Liver (tissue), 3 donors: ENCODE data around the gene LPAR3.

ENCODE experiments used
- EGR1 ChIP-seq, 2 donors: IDR thresholded peaks; 2 replicates each; pipeline ENCODE4 v1.6.1; 2016 to 2018; ENCODE audit warnings: antibody characterized with exemption in 2 of 2, low read depth in 2 of 2
- HNF4G ChIP-seq: IDR thresholded peaks from 2 replicates; pipeline ENCODE4 v1.6.1; 2016; ENCODE audit warnings: antibody characterized with exemption
- RAD21 ChIP-seq, 2 donors: IDR thresholded peaks; 2 replicates each; pipeline ENCODE4 v1.6.1; 2016; ENCODE audit warnings: antibody characterized with exemption in 2 of 2, mild to moderate bottlenecking in 2 of 2
- TF ChIP-seq, protein P1 (sequence below): fragments of 150-350 bp; IDR thresholded peaks from 2 replicates; pipeline ENCODE4 v1.5.1; 2017; ENCODE audit warnings: improper control_type of control experiment, low read depth, low read length; ENCODE audit not compliant: missing input control
- TF ChIP-seq, protein P2 (sequence below): IDR thresholded peaks from 2 replicates; pipeline ENCODE4 v1.6.1; 2016; ENCODE audit warnings: antibody characterized with exemption
- donor health status: healthy.
- donor health status: healthy.

DNA sequence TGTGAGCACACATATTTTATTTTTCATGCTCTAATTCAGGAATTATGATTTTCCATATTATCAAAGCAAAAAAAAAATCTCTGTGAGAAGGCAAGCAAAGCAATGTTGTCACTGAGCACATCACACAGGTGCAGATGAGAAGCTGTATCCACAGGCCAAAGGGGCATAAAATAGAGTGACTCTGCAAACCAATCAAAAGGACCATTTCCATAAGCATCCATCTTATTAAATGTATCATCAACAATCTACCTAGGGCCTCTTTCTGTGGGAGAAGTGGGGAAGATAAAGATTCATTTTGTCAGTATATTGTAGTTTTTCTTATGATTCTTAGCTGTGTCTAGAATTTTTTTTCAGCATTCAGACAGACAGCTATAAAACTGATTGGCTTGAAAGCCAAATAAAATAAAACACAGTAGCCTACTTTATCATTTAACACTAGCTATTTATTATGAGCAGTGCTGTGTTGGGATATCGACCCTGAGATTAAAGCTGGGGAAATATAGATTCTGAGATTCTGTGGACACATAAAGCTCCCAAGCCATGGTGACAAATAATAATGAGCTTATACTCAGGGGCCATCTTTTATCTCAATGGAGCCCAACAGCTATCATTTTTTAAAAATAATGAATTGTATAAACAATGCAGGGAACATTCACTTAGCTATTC, 90.3 kb downstream of the LPAR3 start:
- TF ChIP-seq, protein P1, sequence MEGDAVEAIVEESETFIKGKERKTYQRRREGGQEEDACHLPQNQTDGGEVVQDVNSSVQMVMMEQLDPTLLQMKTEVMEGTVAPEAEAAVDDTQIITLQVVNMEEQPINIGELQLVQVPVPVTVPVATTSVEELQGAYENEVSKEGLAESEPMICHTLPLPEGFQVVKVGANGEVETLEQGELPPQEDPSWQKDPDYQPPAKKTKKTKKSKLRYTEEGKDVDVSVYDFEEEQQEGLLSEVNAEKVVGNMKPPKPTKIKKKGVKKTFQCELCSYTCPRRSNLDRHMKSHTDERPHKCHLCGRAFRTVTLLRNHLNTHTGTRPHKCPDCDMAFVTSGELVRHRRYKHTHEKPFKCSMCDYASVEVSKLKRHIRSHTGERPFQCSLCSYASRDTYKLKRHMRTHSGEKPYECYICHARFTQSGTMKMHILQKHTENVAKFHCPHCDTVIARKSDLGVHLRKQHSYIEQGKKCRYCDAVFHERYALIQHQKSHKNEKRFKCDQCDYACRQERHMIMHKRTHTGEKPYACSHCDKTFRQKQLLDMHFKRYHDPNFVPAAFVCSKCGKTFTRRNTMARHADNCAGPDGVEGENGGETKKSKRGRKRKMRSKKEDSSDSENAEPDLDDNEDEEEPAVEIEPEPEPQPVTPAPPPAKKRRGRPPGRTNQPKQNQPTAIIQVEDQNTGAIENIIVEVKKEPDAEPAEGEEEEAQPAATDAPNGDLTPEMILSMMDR: no peak
- TF ChIP-seq, protein P2, sequence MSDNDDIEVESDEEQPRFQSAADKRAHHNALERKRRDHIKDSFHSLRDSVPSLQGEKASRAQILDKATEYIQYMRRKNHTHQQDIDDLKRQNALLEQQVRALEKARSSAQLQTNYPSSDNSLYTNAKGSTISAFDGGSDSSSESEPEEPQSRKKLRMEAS: no peak
- TF ChIP-seq EGR1 (IDR thresholded peaks at IDR 0.05; ENCODE audit: low read depth in 2 of 2) (no peak), HNF4G (no peak), RAD21 (IDR thresholded peaks at IDR 0.05) (no peak)
